Dermis blood vessel endothelial cell (primary cell): ENCODE results near the gene OCRL. TPM values are rescaled to one million over a fixed set of nuclear protein-coding genes. Genes with fewer than 3 reads are reported as not detected.
"Not testable (repeated sequence)": the region's sequence is repeated elsewhere in the genome, so short reads cannot be mapped to it uniquely, and the experiment has no call there.

Source experiments
- DNase-seq: peaks from one replicate; pipeline ENCODE4 v3.0.0; 2010
- total RNA-seq: library from RNA; depleted of rRNA; stranded (reverse); fragments of >200 nt; gene quantifications from 2 replicates; pipeline ENCODE4 v1.2.3, GENCODE V29; 2014

The OCRL gene
- total RNA-seq, 1 donor from 2014 or later = 13.8 TPM

GRCh38 chrX:129540722-129541184 is 694 bp downstream of the OCRL start:
- peak; percentile 16 for DNase-seq

- no peak for DNase-seq
Measured at GRCh38 chrX:129544780-129545179, 4.7 kb downstream of the OCRL start.

GRCh38 chrX:129545408-129545807 is 5.3 kb downstream of the OCRL start:
- no peak for DNase-seq

GRCh38 chrX:129549124-129549523 is 9.1 kb downstream of the OCRL start:
- DNase-seq = no peak

- no peak for DNase-seq
Measured at GRCh38 chrX:129553619-129554288, 13.7 kb downstream of the OCRL start.

GRCh38 chrX:129554816-129555215 is 14.8 kb downstream of the OCRL start:
- not testable (repeated sequence) for DNase-seq

GRCh38 chrX:129556806-129557315 is 16.8 kb downstream of the OCRL start:
- DNase-seq = no peak

- peak; percentile 36 for DNase-seq
Measured at GRCh38 chrX:129557844-129558480, 17.9 kb downstream of the OCRL start.

- no peak for DNase-seq
Measured at GRCh38 chrX:129559783-129560182, 19.7 kb downstream of the OCRL start.

- DNase-seq = no peak
Measured at GRCh38 chrX:129561453-129561852, 21.4 kb downstream of the OCRL start.

GRCh38 chrX:129564345-129564744 is 24.3 kb downstream of the OCRL start:
- DNase-seq = not testable (repeated sequence)

- DNase-seq = no peak
Measured at GRCh38 chrX:129565046-129565650, 25.1 kb downstream of the OCRL start.

GRCh38 chrX:129566073-129566472 is 26.0 kb downstream of the OCRL start:
- DNase-seq = no peak

- DNase-seq = no peak
Measured at GRCh38 chrX:129568349-129568748, 28.3 kb downstream of the OCRL start.

- DNase-seq = no peak
Measured at GRCh38 chrX:129572422-129572821, 32.4 kb downstream of the OCRL start.

GRCh38 chrX:129573652-129574051 is 33.6 kb downstream of the OCRL start:
- not testable (repeated sequence) for DNase-seq

GRCh38 chrX:129574214-129574613 is 34.2 kb downstream of the OCRL start:
- no peak for DNase-seq

- DNase-seq = no peak
Measured at GRCh38 chrX:129576539-129576938, 36.5 kb downstream of the OCRL start.

GRCh38 chrX:129577473-129577872 is 37.4 kb downstream of the OCRL start:
- DNase-seq = peak; percentile 76

- DNase-seq = no peak
Measured at GRCh38 chrX:129577877-129578276, 37.8 kb downstream of the OCRL start.

- DNase-seq = no peak
Measured at GRCh38 chrX:129581904-129582303, 41.8 kb downstream of the OCRL start.

- DNase-seq = no peak
Measured at GRCh38 chrX:129585167-129585566, 45.1 kb downstream of the OCRL start.

GRCh38 chrX:129585691-129586090 is 45.6 kb downstream of the OCRL start:
- no peak for DNase-seq

- no peak for DNase-seq
Measured at GRCh38 chrX:129586446-129586845, 46.4 kb downstream of the OCRL start.
